GM12874 (cell line): ENCODE data around the gene OGN.

Experiments used
- CTCF ChIP-seq: IDR thresholded peaks from 2 replicates; pipeline ENCODE4 v1.5.1; 2011; ENCODE audit warnings: low read depth, mild to moderate bottlenecking, control low read depth, low read length, moderate library complexity; ENCODE audit not compliant: insufficient read depth

The OGN gene

DNA sequence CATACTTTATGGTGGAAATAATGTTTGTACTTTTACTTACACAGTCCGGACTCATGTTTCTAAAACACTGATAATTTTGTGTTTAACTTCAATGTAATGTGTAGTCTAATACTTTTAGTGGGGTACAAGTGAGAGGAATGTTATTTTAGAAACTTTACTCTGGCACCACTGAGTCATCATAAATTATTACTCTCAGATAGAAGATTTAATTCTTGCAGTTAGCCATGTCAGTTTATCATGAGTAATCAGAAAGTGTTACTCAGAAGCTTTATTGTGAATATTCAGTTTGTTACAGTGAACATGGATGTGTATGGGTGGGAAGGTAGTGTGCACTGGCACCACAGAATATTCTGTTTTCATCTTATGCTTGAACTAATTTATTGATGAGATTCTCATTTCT lies 20.0 kb downstream of the OGN start:
- TF ChIP-seq CTCF = no peak

- no peak for TF ChIP-seq CTCF
These were observed 22.6 kb downstream of the OGN start for GRCh38 chr9:92381775-92382174.

GRCh38 chr9:92380603-92381002 lies 23.8 kb downstream of the OGN start:
- TF ChIP-seq CTCF = no peak

DNA sequence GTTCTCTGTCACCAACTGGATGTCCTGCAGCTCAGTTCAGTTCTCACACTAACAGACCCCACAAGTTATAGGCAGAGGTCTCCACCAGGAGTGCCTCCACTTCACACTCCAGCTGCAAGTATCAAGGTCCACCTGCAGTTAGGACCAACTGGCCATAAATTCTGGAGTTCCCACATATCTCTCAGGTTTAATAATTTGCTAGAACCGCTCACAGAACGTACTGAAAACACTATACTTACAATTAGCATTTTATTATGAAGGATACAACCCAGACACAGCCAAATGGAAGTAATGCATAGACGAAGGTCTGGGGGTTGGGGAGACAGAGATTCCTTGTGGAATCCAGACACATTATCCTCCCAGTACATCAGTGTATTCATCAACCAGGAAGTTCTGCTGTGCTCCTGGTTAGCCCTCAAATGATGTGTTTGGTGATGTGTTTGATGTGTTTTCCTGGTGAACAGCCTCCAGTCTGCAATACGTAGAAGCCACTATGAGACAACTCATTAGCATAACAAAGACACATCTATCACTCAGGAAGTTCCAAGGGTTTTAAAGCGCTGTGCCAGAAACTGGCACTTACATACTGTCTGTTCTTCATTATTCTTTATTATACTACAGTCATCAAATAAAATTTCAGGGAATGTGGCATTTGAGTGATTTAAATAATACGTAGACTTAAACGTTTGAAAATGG lies 25.4 kb downstream of the OGN start:
- no peak for TF ChIP-seq CTCF

- TF ChIP-seq CTCF = no peak
These were observed 26.5 kb downstream of the OGN start for GRCh38 chr9:92377876-92378275.

GRCh38 chr9:92373167-92373566 lies 31.2 kb downstream of the OGN start:
- TF ChIP-seq CTCF = no peak

- TF ChIP-seq CTCF = no peak
These were observed 35.3 kb downstream of the OGN start for GRCh38 chr9:92369075-92369474.
